Left renal cortex interstitium (tissue), 4 donors: Measurements from ENCODE around the gene ZNF609. TPM values are rescaled to one million over a fixed set of nuclear protein-coding genes. Genes with fewer than 3 reads are reported as not detected.

Source experiments
- DNase-seq, 4 donors: peaks; one replicate each; pipeline ENCODE4 v3.0.0-alpha.2; 2013; ENCODE audit warnings: low read depth in 4 of 4, low spot score in 2 of 4, missing footprints in 1 of 4
- polyA plus RNA-seq, 4 donors: library from polyadenylated mRNA; unstranded; fragments of 120-200 nt; gene quantifications; one replicate each; pipeline ENCODE4 v1.2.1, GENCODE V29; 2013; ENCODE audit not compliant: insufficient read length in 4 of 4

ZNF609 gene
- polyA plus RNA-seq, 4 donors: 32.4 to 40.9 (median 34.0) TPM

- DNase-seq: no peak
Observed at GRCh38 chr15:64713592-64713991, 253.2 kb downstream of the ZNF609 start.

- DNase-seq: no peak
Observed at GRCh38 chr15:64716452-64716851, 256.1 kb downstream of the ZNF609 start.

GRCh38 chr15:64717130-64717529 is 256.8 kb downstream of the ZNF609 start:
- no peak for DNase-seq

- no peak for DNase-seq
Observed at GRCh38 chr15:64717735-64718495, 257.5 kb downstream of the ZNF609 start.

GRCh38 chr15:64720188-64720587 is 259.8 kb downstream of the ZNF609 start:
- no peak for DNase-seq

- no peak for DNase-seq
Observed at GRCh38 chr15:64730151-64730550, 269.8 kb downstream of the ZNF609 start.

GRCh38 chr15:64731012-64731804 is 270.8 kb downstream of the ZNF609 start:
- DNase-seq: peak in 2 of 4 donors; percentile 63 to 78

- no peak for DNase-seq
Observed at GRCh38 chr15:64731805-64732151, 271.4 kb downstream of the ZNF609 start.

GRCh38 chr15:64732156-64732860 is 271.9 kb downstream of the ZNF609 start:
- no peak for DNase-seq

Other genes starting within 250 kb of the ZNF609 start
- gene CSNK1G1, start 104.4 kb upstream of the ZNF609 start, polyA plus RNA-seq: 10 to 100 TPM; 16.6 to 22.6 (median 21.5) TPM
- 10 to 100 TPM; 42.2 to 59.4 (median 52.7) TPM for gene PCLAF, start 79.1 kb upstream of the ZNF609 start, polyA plus RNA-seq
- gene TRIP4, start 72.7 kb upstream of the ZNF609 start, polyA plus RNA-seq: 10 to 100 TPM; 34.7 to 51.5 (median 42.0) TPM